Osteoblast (primary cell): Measurements from ENCODE around the gene LMAN2L. TPM values are rescaled to one million over a fixed set of nuclear protein-coding genes. Genes with fewer than 3 reads are reported as not detected.

Source experiments
- DNase-seq: peaks from one replicate; pipeline ENCODE4 v3.0.0; 2011; ENCODE audit warnings: low spot score, mixed read lengths; ENCODE audit not compliant: insufficient read length; ENCODE audit errors: missing footprints
- H2AFZ ChIP-seq: 2 replicates; pipeline ENCODE4 v1.6.0; 2011; ENCODE audit warnings: mild to moderate bottlenecking, low read length
- H3K27ac ChIP-seq: 2 replicates; pipeline ENCODE4 v1.5.1; 2011; ENCODE audit warnings: mild to moderate bottlenecking, low read depth, low read length, moderate library complexity
- H3K27me3 ChIP-seq: 2 replicates; pipeline ENCODE4 v1.6.0; 2012; ENCODE audit warnings: mild to moderate bottlenecking, control low read depth, inconsistent platforms, low read length, moderate library complexity; ENCODE audit not compliant: insufficient read depth
- H3K36me3 ChIP-seq: 2 replicates; pipeline ENCODE4 v1.5.1; 2011; ENCODE audit warnings: mild to moderate bottlenecking, low read length, control low read depth, moderate library complexity; ENCODE audit not compliant: insufficient read depth
- H3K4me1 ChIP-seq: 2 replicates; pipeline ENCODE4 v1.5.1; 2011; ENCODE audit warnings: mild to moderate bottlenecking, low read length, control low read depth, moderate library complexity; ENCODE audit not compliant: insufficient read depth
- H3K4me2 ChIP-seq: 2 replicates; pipeline ENCODE4 v1.6.0; 2011; ENCODE audit warnings: mild to moderate bottlenecking, low read length; ENCODE audit not compliant: insufficient read depth
- H3K4me3 ChIP-seq: fragments of 200-600 bp; sonication (generic); 3 replicates; pipeline ENCODE4 v1.5.1; 2012; ENCODE audit warnings: mild to moderate bottlenecking, low read length, inconsistent platforms; ENCODE audit not compliant: insufficient read depth
- H3K79me2 ChIP-seq: 2 replicates; pipeline ENCODE4 v1.6.0; 2012; ENCODE audit warnings: mild to moderate bottlenecking, low read length, control low read depth, inconsistent platforms; ENCODE audit not compliant: insufficient read depth
- H3K9me3 ChIP-seq: 2 replicates; pipeline ENCODE4 v1.5.1; 2011; ENCODE audit warnings: low read depth, low read length, control low read depth
- H4K20me1 ChIP-seq: 2 replicates; pipeline ENCODE4 v1.6.0; 2012; ENCODE audit warnings: mild to moderate bottlenecking, low read length, control low read depth; ENCODE audit not compliant: insufficient read depth
- CTCF ChIP-seq: IDR thresholded peaks from 2 replicates; pipeline ENCODE4 v1.5.1; 2011; ENCODE audit warnings: mild to moderate bottlenecking, low read depth, low read length, moderate library complexity; ENCODE audit errors: extremely low read depth
- total RNA-seq: library from RNA; depleted of rRNA; stranded (reverse); fragments of >200 nt; gene quantifications from 2 replicates; pipeline ENCODE4 v1.2.3, GENCODE V29; 2012

LMAN2L gene
- total RNA-seq, 1 donor, result 26.4 TPM

GRCh38 chr2:96692094-96692971 is 47.5 kb downstream of the LMAN2L start:
- Histone ChIP-seq H3K4me2 (no peak overlapping the region), H3K4me1 (no peaks in the 10 kb centered on the region), H2AFZ (no peak overlapping the region), H3K27ac (no peak overlapping the region), H3K27me3 (no peaks in the 10 kb centered on the region), H3K9me3 (no peaks in the 10 kb centered on the region), H3K4me3 (no peak overlapping the region), H4K20me1 (no peaks in the 10 kb centered on the region), H3K79me2 (no peaks in the 10 kb centered on the region), H3K36me3 (no peaks in the 10 kb centered on the region)
- TF ChIP-seq CTCF, result no peak
- peak; percentile 50 for DNase-seq

- Histone ChIP-seq H3K36me3 (no peaks in the 10 kb centered on the region), H4K20me1 (no peaks in the 10 kb centered on the region), H2AFZ (no peak overlapping the region), H3K9me3 (no peaks in the 10 kb centered on the region), H3K27me3 (no peaks in the 10 kb centered on the region), H3K79me2 (no peaks in the 10 kb centered on the region), H3K4me3 (no peak overlapping the region), H3K4me2 (no peak overlapping the region), H3K4me1 (no peaks in the 10 kb centered on the region), H3K27ac (no peak overlapping the region)
- no peak for TF ChIP-seq CTCF
- no peak for DNase-seq
Observed at GRCh38 chr2:96691022-96691612, 48.7 kb downstream of the LMAN2L start.

GRCh38 chr2:96690306-96691021 is 49.4 kb downstream of the LMAN2L start:
- no peak overlapping the region for H3K4me2 ChIP-seq

More at GRCh38 chr2:96690306-96691021, 49.4 kb downstream of the LMAN2L start:
- no peaks in the 10 kb centered on the region for H3K36me3 ChIP-seq
- no peak for TF ChIP-seq CTCF
- no peaks in the 10 kb centered on the region for H4K20me1 ChIP-seq
- no peak overlapping the region for H3K4me3 ChIP-seq
- no peak overlapping the region for H3K27ac ChIP-seq
- H3K27me3 ChIP-seq, result no peaks in the 10 kb centered on the region
- H3K79me2 ChIP-seq, result no peaks in the 10 kb centered on the region
- no peaks in the 10 kb centered on the region for H3K4me1 ChIP-seq
- no peaks in the 10 kb centered on the region for H3K9me3 ChIP-seq
- no peak overlapping the region for H2AFZ ChIP-seq
- DNase-seq, result no peak
